Gastroesophageal sphincter (tissue), 4 donors: ENCODE data around the gene CCDC171. TPM values are rescaled to one million over a fixed set of nuclear protein-coding genes. Genes with fewer than 3 reads are reported as not detected.

ENCODE experiments used
- ATAC-seq: fragments of 150-250 bp; one replicate; pipeline ENCODE4 v1.9.1; 2016; ENCODE audit warnings: mild to moderate bottlenecking, moderate library complexity
- H3K27ac ChIP-seq, 4 donors: fragments of 200-600 bp; sonication (generic) in 3 of 4; 1 replicate in 3 of 4; 2 replicates in 1 of 4; pipeline ENCODE4 v1.5.1; 2016 to 2019
- H3K27me3 ChIP-seq: fragments of 200-600 bp; sonication (generic); one replicate; pipeline ENCODE4 v1.5.1; 2019
- H3K36me3 ChIP-seq, 2 donors: fragments of 200-600 bp; sonication (generic); one replicate each; pipeline ENCODE4 v1.5.1; 2019; ENCODE audit warnings: control low read depth in 1 of 2
- H3K4me1 ChIP-seq, 3 donors: fragments of 200-600 bp; sonication (generic); 1 replicate in 2 of 3; 2 replicates in 1 of 3; pipeline ENCODE4 v1.5.1; 2016 to 2019; ENCODE audit warnings: control low read depth in 2 of 3
- H3K4me3 ChIP-seq, 2 donors: fragments of 200-600 bp; sonication (generic); one replicate each; pipeline ENCODE4 v1.5.1; 2019; ENCODE audit warnings: mild to moderate bottlenecking in 1 of 2, moderate library complexity in 1 of 2
- H3K9me3 ChIP-seq, 3 donors: fragments of 200-600 bp; sonication (generic); one replicate each; pipeline ENCODE4 v1.5.1; 2017 to 2019; ENCODE audit warnings: control low read depth in 2 of 3
- EP300 ChIP-seq: sonication (generic); formaldehyde crosslinking; IDR thresholded peaks from one replicate; pipeline ENCODE4 v1.6.1; 2017; ENCODE audit warnings: antibody characterized with exemption, mild to moderate bottlenecking
- POLR2A ChIP-seq, 2 donors: fragments of 450-650 bp; IDR thresholded peaks; one replicate each; pipeline ENCODE4 v1.6.1; 2017; ENCODE audit warnings: antibody characterized with exemption in 2 of 2, mild to moderate bottlenecking in 2 of 2, moderate library complexity in 1 of 2
- POLR2AphosphoS5 ChIP-seq: sonication (generic); formaldehyde crosslinking; IDR thresholded peaks from one replicate; pipeline ENCODE4 v1.6.1; 2017; ENCODE audit warnings: antibody characterized with exemption
- WGBS, 2 donors: methylation state at CpG; one replicate each; pipeline ENCODE4 v1.1.5; 2018; ENCODE audit warnings: low coverage in 1 of 2; 5-methylcytosine and 5-hydroxymethylcytosine counted together
- total RNA-seq, 4 donors: library from RNA; depleted of rRNA; stranded (reverse); fragments of >200 nt; gene quantifications; one replicate each; pipeline ENCODE4 v1.1.0, GENCODE V29; 2016
- TF ChIP-seq, protein P1 (sequence below), 4 experiments: fragments of 200-600 bp in 2 of 4; fragments of 450-650 bp in 2 of 4; sonication (generic) in 1 of 4; IDR thresholded peaks; one replicate each; pipeline ENCODE4 v1.5.1; 2017 to 2019; ENCODE audit warnings: antibody characterized with exemption in 4 of 4, mild to moderate bottlenecking in 2 of 4, moderate library complexity in 2 of 4

The CCDC171 gene
- total RNA-seq, 4 donors from 2014 or later, result 0.94 to 4.5 (median 2.8) TPM

GRCh38 chr9:15722888-15723287 is 170.0 kb downstream of the CCDC171 start:
- no peak for ATAC-seq
- H3K4me3 ChIP-seq, result no peak overlapping the region
- peaks cover 0 to 3% of the 10 kb centered on the region in 2 donors for H3K36me3 ChIP-seq
- WGBS, 2 donors, result 22 to 33% methylated on average over 4 to 5 of the region's 5 CpGs
- no peaks in the 10 kb centered on the region for H3K27me3 ChIP-seq
- no peak overlapping the region for H3K27ac ChIP-seq
- TF ChIP-seq POLR2A (IDR thresholded peaks at IDR 0.05) (no peak), POLR2AphosphoS5 (no peak), EP300 (no peak)
- TF ChIP-seq, protein P1, sequence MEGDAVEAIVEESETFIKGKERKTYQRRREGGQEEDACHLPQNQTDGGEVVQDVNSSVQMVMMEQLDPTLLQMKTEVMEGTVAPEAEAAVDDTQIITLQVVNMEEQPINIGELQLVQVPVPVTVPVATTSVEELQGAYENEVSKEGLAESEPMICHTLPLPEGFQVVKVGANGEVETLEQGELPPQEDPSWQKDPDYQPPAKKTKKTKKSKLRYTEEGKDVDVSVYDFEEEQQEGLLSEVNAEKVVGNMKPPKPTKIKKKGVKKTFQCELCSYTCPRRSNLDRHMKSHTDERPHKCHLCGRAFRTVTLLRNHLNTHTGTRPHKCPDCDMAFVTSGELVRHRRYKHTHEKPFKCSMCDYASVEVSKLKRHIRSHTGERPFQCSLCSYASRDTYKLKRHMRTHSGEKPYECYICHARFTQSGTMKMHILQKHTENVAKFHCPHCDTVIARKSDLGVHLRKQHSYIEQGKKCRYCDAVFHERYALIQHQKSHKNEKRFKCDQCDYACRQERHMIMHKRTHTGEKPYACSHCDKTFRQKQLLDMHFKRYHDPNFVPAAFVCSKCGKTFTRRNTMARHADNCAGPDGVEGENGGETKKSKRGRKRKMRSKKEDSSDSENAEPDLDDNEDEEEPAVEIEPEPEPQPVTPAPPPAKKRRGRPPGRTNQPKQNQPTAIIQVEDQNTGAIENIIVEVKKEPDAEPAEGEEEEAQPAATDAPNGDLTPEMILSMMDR (IDR thresholded peaks at IDR 0.05), result no peak
- H3K4me1 ChIP-seq, result peaks cover 0 to 7% (median 0%) of the 10 kb centered on the region in 3 donors
- peaks cover 0 to 3% (median 0%) of the 10 kb centered on the region in 3 donors for H3K9me3 ChIP-seq

- ATAC-seq, result no peak
- TF ChIP-seq, protein P1 (IDR thresholded peaks at IDR 0.05), result no peak
- TF ChIP-seq EP300 (no peak), POLR2A (IDR thresholded peaks at IDR 0.05) (no peak), POLR2AphosphoS5 (no peak)
- 79 to 83% methylated on average over 1 of the region's 1 CpG for WGBS, 2 donors
These were observed 171.2 kb downstream of the CCDC171 start for GRCh38 chr9:15724016-15724415.

GRCh38 chr9:15724612-15725011 is 171.8 kb downstream of the CCDC171 start:
- H3K36me3 ChIP-seq, result peaks cover 0 to 8% of the 10 kb centered on the region in 2 donors
- H3K4me1 ChIP-seq, result peaks cover 0 to 7% (median 0%) of the 10 kb centered on the region in 3 donors
- ATAC-seq, result no peak
- H3K4me3 ChIP-seq, result no peak overlapping the region
- WGBS, 2 donors, result 0 to 14% methylated on average over 1 of the region's 1 CpG
- H3K27me3 ChIP-seq, result no peaks in the 10 kb centered on the region
- TF ChIP-seq POLR2AphosphoS5 (no peak), EP300 (no peak), POLR2A (IDR thresholded peaks at IDR 0.05) (no peak)
- TF ChIP-seq, protein P1 (IDR thresholded peaks at IDR 0.05), result no peak
- H3K9me3 ChIP-seq, result no peaks in the 10 kb centered on the region
- H3K27ac ChIP-seq, result no peak overlapping the region

More at GRCh38 chr9:15724016-15724415, 171.2 kb downstream of the CCDC171 start:
- H3K36me3 ChIP-seq, result peaks cover 0 to 8% of the 10 kb centered on the region in 2 donors
- no peak overlapping the region for H3K4me3 ChIP-seq
- no peak overlapping the region for H3K27ac ChIP-seq
- H3K9me3 ChIP-seq, result no peaks in the 10 kb centered on the region
- H3K4me1 ChIP-seq, result peaks cover 0 to 7% (median 0%) of the 10 kb centered on the region in 3 donors
- no peaks in the 10 kb centered on the region for H3K27me3 ChIP-seq

GRCh38 chr9:15725953-15726352 is 173.1 kb downstream of the CCDC171 start:
- H3K9me3 ChIP-seq, result no peaks in the 10 kb centered on the region
- no peaks in the 10 kb centered on the region for H3K27me3 ChIP-seq
- no peak for ATAC-seq
- 91 to 100% methylated on average over 1 of the region's 1 CpG for WGBS, 2 donors
- H3K36me3 ChIP-seq, result peaks cover 0 to 8% of the 10 kb centered on the region in 2 donors
- H3K27ac ChIP-seq, result no peak overlapping the region
- H3K4me3 ChIP-seq, result no peak overlapping the region
- TF ChIP-seq, protein P1 (IDR thresholded peaks at IDR 0.05), result no peak
- no peak for TF ChIP-seq POLR2AphosphoS5
- TF ChIP-seq POLR2A (IDR thresholded peaks at IDR 0.05), result no peak
- no peak for TF ChIP-seq EP300
- H3K4me1 ChIP-seq, result peaks cover 0 to 7% (median 0%) of the 10 kb centered on the region in 3 donors

DNA sequence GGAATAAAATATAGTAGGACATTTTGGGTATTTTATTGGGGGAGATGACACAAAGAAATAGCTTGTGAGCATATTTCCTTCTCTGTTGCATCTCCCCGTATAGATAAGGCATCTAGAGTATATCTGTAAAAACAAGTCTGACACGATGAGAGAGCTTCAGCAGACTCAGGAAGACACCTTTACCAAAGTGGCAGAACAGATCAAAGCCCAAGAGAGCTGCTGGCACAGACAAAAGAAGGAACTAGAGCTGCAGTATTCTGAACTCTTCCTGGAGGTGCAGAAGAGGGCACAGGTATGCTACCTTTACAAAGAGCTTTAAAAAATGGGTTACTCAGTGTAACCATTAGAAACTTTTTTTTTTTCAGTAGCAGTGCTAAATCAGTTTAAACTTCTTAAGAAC is 176.7 kb downstream of the CCDC171 start:
- Histone ChIP-seq H3K4me3 (no peak overlapping the region), H3K27me3 (no peaks in the 10 kb centered on the region), H3K27ac (no peak overlapping the region), H3K4me1 (peaks cover 0 to 7% (median 0%) of the 10 kb centered on the region in 3 donors), H3K36me3 (peaks cover 0 to 8% of the 10 kb centered on the region in 2 donors), H3K9me3 (no peaks in the 10 kb centered on the region)
- ATAC-seq, result no peak
- no peak for TF ChIP-seq EP300
- 60 to 88% methylated on average over 2 of the region's 2 CpGs for WGBS, 2 donors
